Astrocyte (in vitro differentiated cells and primary cell): ENCODE results near the gene JUN.

Experiments
- CTCF ChIP-seq: IDR thresholded peaks from 2 replicates; pipeline ENCODE4 v1.5.1; 2011; ENCODE audit warnings: low read depth, mild to moderate bottlenecking, inconsistent platforms, low read length, moderate library complexity; ENCODE audit not compliant: insufficient read depth
- EZH2 ChIP-seq: IDR thresholded peaks from 2 replicates; pipeline ENCODE4 v1.6.1; 2012; ENCODE audit warnings: mild to moderate bottlenecking, low read length, inconsistent platforms; ENCODE audit not compliant: insufficient read depth

- TF ChIP-seq CTCF (no peak), EZH2 (no peak)
Measured at GRCh38 chr1:58818976-58819375, 35.1 kb upstream of the JUN start.
